ENCODE measurements around the gene GALNT17. TPM values are rescaled to one million over a fixed set of nuclear protein-coding genes. Genes with fewer than 3 reads are reported as not detected.

Gene GALNT17
- total and polyA plus RNA-seq, 12 donors = 15.1 to 87.0 (median 55.4) TPM

DNA sequence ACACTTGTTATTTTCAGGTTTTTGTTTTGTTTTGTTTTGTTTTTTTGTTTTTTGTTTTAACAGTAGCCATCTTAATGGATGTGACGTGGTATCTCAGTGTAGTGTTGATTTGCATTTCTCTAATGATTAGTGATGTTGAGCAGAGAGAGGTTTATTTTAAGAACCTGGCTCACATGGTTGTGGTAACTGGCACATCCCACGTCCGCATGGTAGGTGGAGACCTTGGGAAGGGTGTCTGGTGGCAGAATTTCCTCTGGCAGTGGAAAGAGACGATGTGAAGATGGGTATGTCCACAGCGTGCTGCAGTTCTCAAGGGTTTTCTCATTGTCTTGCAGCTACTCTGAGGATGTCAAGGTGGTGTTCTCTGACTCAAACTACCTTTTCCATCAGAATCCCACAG, 252.2 kb downstream of the GALNT17 start:
- peak in 1 of 2 donors; percentile 13 for DNase-seq
- H3K36me3 ChIP-seq = no peaks in the 10 kb centered on the region
- ATAC-seq = peak; percentile 50 to 84 (median 70)
- peaks cover 0 to 16% (median 0%) of the 10 kb centered on the region in 11 donors for H3K9me3 ChIP-seq
- peaks cover 0 to 6% (median 0%) of the 10 kb centered on the region in 9 donors for H3K4me1 ChIP-seq
- no peak for TF ChIP-seq CTCF (IDR thresholded peaks at IDR 0.05)
- no peak overlapping the region for H3K4me3 ChIP-seq
- 52% methylated on average over 5 of the region's 5 CpGs for WGBS, 2 donors
- no peaks in the 10 kb centered on the region for H3K27me3 ChIP-seq
- intact Hi-C loops (cut with DNase I) = no loop called here
- H3K27ac ChIP-seq = no peak overlapping the region

DNA sequence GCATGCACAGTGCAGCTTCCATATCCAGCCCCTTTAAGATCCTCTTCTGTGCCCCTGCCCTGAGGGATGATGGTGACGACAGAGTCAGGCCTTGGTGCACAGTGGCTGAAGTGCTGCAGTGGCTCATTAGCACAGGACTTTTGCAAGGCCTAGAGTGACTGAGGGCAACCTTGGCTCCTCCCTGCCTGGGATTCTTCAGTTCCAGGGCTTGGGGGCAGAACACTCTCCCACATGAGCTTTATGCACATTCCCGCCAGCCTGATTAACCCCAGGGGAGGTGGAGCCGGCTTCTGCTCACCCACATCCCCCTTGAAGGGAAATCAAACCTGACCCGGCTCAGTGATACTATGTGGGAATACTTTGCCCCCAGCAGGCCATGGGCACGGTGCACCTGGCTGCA, 253.4 kb downstream of the GALNT17 start:
- intact Hi-C loops (cut with DNase I) = no loop called here
- peaks cover 0 to 4% (median 0%) of the 10 kb centered on the region in 11 donors for H3K9me3 ChIP-seq
- no peak for TF ChIP-seq CTCF (IDR thresholded peaks at IDR 0.05)
- ATAC-seq (peak in 3 of 8 donors; percentile 13 to 35 (median 16)), DNase-seq (no peak)
- H3K27me3 ChIP-seq = no peaks in the 10 kb centered on the region
- no peak overlapping the region for H3K4me3 ChIP-seq
- WGBS, 2 donors = 72 to 73% methylated on average over 5 of the region's 5 CpGs
- H3K36me3 ChIP-seq = no peaks in the 10 kb centered on the region
- peaks cover 0 to 6% (median 0%) of the 10 kb centered on the region in 9 donors for H3K4me1 ChIP-seq
- H3K27ac ChIP-seq = no peak overlapping the region

DNA sequence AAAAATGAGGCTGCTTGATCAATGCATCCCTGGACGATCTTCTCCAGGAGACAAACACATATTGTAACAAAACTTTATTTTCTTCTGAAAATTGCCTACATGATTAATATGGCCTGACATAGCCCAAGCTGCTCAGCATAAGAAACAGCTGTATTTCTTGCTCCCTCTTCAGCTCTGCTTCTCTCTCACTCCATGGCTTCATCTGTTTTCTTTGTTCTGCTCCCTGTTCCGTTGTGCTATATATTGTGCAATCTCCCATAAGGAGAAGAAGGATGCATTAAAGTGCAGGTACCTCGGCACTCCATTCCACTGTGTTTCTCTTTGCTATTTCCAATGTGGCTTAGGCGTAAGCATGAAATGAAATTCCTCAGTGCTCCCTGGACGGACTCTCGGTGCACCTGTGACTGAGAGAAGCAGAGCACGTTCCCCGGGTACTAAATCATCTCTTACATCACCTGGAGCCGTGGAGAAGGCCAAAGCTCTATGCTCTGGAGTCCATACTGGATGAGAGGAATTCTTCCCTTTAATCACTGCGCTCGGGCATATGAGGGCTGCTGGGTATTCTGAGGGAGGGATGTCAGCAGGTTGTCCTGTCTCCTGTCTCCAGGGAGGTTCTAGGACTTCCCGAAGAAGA, 254.3 kb downstream of the GALNT17 start:
- H3K4me1 ChIP-seq = peaks cover 0 to 6% (median 0%) of the 10 kb centered on the region in 9 donors
- WGBS, 2 donors = 87 to 89% methylated on average over 12 of the region's 12 CpGs
- no peak for TF ChIP-seq CTCF (IDR thresholded peaks at IDR 0.05)
- ATAC-seq (no peak), DNase-seq (no peak)
- H3K36me3 ChIP-seq = no peaks in the 10 kb centered on the region
- H3K27me3 ChIP-seq = no peaks in the 10 kb centered on the region
- H3K9me3 ChIP-seq = peaks cover 0 to 3% (median 0%) of the 10 kb centered on the region in 11 donors
- no peak overlapping the region for H3K4me3 ChIP-seq
- no peak overlapping the region for H3K27ac ChIP-seq
- intact Hi-C loops (cut with DNase I) = no loop called here

- no peak for DNase-seq
- peaks cover 0 to 6% (median 0%) of the 10 kb centered on the region in 9 donors for H3K4me1 ChIP-seq
- no peak overlapping the region for H3K27ac ChIP-seq
- H3K9me3 ChIP-seq = peaks cover 0 to 4% (median 0%) of the 10 kb centered on the region in 11 donors
- H3K36me3 ChIP-seq = no peaks in the 10 kb centered on the region
- no peak overlapping the region for H3K4me3 ChIP-seq
- ATAC-seq = no peak
- WGBS, 2 donors = 86 to 90% methylated on average over 14 of the region's 14 CpGs
- intact Hi-C loops (cut with DNase I) = no loop called here
- no peak for TF ChIP-seq CTCF (IDR thresholded peaks at IDR 0.05)
- no peaks in the 10 kb centered on the region for H3K27me3 ChIP-seq
Observed at GRCh38 chr7:71388181-71388580, 256.2 kb downstream of the GALNT17 start.
